Heart left ventricle (tissue), 16 donors: Measurements from ENCODE around the gene DOCK9. TPM values are rescaled to one million over a fixed set of nuclear protein-coding genes. Genes with fewer than 3 reads are reported as not detected.
A peak's percentile ranks its signal among the peaks of the same experiment; 100 is the strongest.

Experiments
- ATAC-seq, 4 donors: fragments of 200-7000 bp; cut with Tn5 transposase; one replicate each; pipeline ENCODE4 v1.9.1; 2020 to 2022; ENCODE audit warnings: moderate library complexity in 4 of 4, mild to moderate bottlenecking in 3 of 4, moderate number of reproducible peaks in 1 of 4
- DNase-seq, 5 donors: peaks; one replicate each; pipeline ENCODE4 v3.0.0-alpha.2; 2020
- H3K27ac ChIP-seq, 12 donors: fragments of 200-600 bp; sonication (generic) in 4 of 12; one replicate each; pipeline versions ENCODE4 v1.5.0 to v1.8.0; 2016 to 2022; ENCODE audit warnings: mild to moderate bottlenecking in 2 of 12
- H3K27me3 ChIP-seq, 9 donors: fragments of 200-600 bp; sonication (generic) in 2 of 9; one replicate each; pipeline versions ENCODE4 v1.5.1 to v1.8.0; 2016 to 2022; ENCODE audit warnings: mild to moderate bottlenecking in 3 of 9
- H3K36me3 ChIP-seq, 9 donors: fragments of 200-600 bp; sonication (generic) in 2 of 9; one replicate each; pipeline versions ENCODE4 v1.5.0 to v1.8.0; 2018 to 2022; ENCODE audit warnings: mild to moderate bottlenecking in 2 of 9
- H3K4me1 ChIP-seq, 12 donors: fragments of 200-600 bp; sonication (generic) in 4 of 12; one replicate each; pipeline versions ENCODE4 v1.5.0 to v1.8.0; 2016 to 2022; ENCODE audit warnings: mild to moderate bottlenecking in 3 of 12
- H3K4me3 ChIP-seq, 12 donors: fragments of 200-600 bp; sonication (generic) in 4 of 12; one replicate each; pipeline versions ENCODE4 v1.5.0 to v1.8.0; 2017 to 2022; ENCODE audit warnings: mild to moderate bottlenecking in 9 of 12, moderate library complexity in 4 of 12
- H3K9me3 ChIP-seq, 12 donors: fragments of 200-600 bp; sonication (generic) in 4 of 12; one replicate each; pipeline versions ENCODE4 v1.5.0 to v1.8.0; 2016 to 2022; ENCODE audit warnings: mild to moderate bottlenecking in 1 of 12
- POLR2A ChIP-seq, 2 donors: fragments of 450-650 bp; IDR thresholded peaks; one replicate each; pipeline ENCODE4 v1.6.1; 2017; ENCODE audit warnings: antibody characterized with exemption in 2 of 2, mild to moderate bottlenecking in 2 of 2, moderate library complexity in 2 of 2
- WGBS, 4 donors: extraction: QIAGEN DNeasy Blood & Tissue Kit in 2 of 4; methylation state at CpG; one replicate each; pipeline versions ENCODE4 v1.1.5 to v1.1.7; 2013 to 2018; 5-methylcytosine and 5-hydroxymethylcytosine counted together
- intact Hi-C, 10 donors: fragments of 100-400 bp; cut with DNase I; formaldehyde crosslinking; loops; one replicate each; pipeline versions ENCODE4 v1.11.1 to v1.14.2; 2022
- polyA plus RNA-seq, 2 donors: library from polyadenylated mRNA; stranded (reverse); fragments of 200-250 nt; gene quantifications; one replicate each; pipeline ENCODE4 v1.2.3, GENCODE V29; 2013
- total RNA-seq, 9 donors: library from RNA; depleted of rRNA in 2 of 9; stranded (reverse); fragments of >200 nt in 2 of 9; fragmentation: NEBNext Ultra II Directional in 3 of 9; extraction: Animal tissue kit (Norgen Biotek cat#: 25700) in 3 of 9; gene quantifications; one replicate each; pipeline versions ENCODE4 v1.1.0 to v1.2.4, GENCODE V29; 2016 to 2023
- TF ChIP-seq, protein P1 (sequence below), 12 donors: fragments of 200-600 bp; sonication (generic) in 4 of 12; IDR thresholded peaks; one replicate each; pipeline versions ENCODE4 v1.5.0 to v1.8.0; 2018 to 2022; ENCODE audit warnings: antibody characterized with exemption in 12 of 12, mild to moderate bottlenecking in 5 of 12
- donor health status: ischemic (EF 13 %, LVEDD 7.1; RV severe dilation, severe dysfunction).
- donor health status: healthy with polysubstance abuse.
- donor health status: DM: no; HTN: yes; CAD: no.
- donor health status: DM: no; HTN: no; CAD: no.
- donor health status: ischemic (EF 25% LVEDD 6.9; RV normal size, moderate dysfunction).
- donor health status: ischemic (EF 25% LVEDD 5.7; RV mildly dilated, moderate dysfunction).
- donor health status: healthy.
- donor health status: DM: yes; HTN: yes; CAD: no.
- donor health status: ischemic (EF 35%, LVEDD 5.7; RV mildly dilated, moderate dysfunction).
- donor health status: nonischemic (EF 11% LVEDD 7.7; RV severe dilation, severe dysfunction).
- donor health status: DM: yes; HTN: yes; CAD: no.
- donor health status: PGD.
- donor health status: ischemic (EF 29% LVEDD 5.4; RV normal size, mild dysfunction).
- donor health status: nonischemic (EF 23%, LVEDD 6.1; RV moderate dilation, normal function).

The DOCK9 gene
- total and polyA plus RNA-seq, 11 donors: 21.4 to 128 (median 45.2) TPM

DNA sequence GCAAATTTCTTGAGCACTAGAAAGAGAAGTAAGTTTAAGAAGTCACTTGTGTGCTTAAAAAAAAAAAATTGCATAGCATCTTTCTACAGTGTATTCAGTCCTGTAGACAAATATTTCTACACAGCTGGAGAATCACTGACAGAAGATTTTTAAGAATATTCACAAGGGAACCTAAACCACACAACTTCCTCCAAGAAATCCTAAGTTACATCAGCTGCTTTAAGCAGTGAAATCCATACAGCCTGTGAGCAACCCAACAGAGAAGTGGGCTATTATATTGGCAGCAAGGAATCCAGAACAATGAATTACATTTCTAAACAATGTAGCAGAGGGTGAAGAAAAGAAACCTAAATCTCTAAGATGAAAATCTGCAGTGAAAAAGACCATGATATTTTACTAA lies 1.5 kb downstream of the DOCK9 start:
- ATAC-seq: peak in 1 of 4 donors; percentile 27
- H3K4me3 ChIP-seq: peak overlapping the region; percentile 18 to 76 (median 57)
- H3K27me3 ChIP-seq: peaks cover 0 to 13% (median 0%) of the 10 kb centered on the region in 9 donors
- no peak for TF ChIP-seq POLR2A (IDR thresholded peaks at IDR 0.05)
- TF ChIP-seq, protein P1, sequence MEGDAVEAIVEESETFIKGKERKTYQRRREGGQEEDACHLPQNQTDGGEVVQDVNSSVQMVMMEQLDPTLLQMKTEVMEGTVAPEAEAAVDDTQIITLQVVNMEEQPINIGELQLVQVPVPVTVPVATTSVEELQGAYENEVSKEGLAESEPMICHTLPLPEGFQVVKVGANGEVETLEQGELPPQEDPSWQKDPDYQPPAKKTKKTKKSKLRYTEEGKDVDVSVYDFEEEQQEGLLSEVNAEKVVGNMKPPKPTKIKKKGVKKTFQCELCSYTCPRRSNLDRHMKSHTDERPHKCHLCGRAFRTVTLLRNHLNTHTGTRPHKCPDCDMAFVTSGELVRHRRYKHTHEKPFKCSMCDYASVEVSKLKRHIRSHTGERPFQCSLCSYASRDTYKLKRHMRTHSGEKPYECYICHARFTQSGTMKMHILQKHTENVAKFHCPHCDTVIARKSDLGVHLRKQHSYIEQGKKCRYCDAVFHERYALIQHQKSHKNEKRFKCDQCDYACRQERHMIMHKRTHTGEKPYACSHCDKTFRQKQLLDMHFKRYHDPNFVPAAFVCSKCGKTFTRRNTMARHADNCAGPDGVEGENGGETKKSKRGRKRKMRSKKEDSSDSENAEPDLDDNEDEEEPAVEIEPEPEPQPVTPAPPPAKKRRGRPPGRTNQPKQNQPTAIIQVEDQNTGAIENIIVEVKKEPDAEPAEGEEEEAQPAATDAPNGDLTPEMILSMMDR (IDR thresholded peaks at IDR 0.05): no peak
- H3K36me3 ChIP-seq: no peaks in the 10 kb centered on the region
- intact Hi-C loops: loop anchor here in 7 of 10 donors (2.0 to 10.0 kb wide), 6 partner anchors 51 to 62 kb away; no protein-coding TSS in a partner anchor
- DNase-seq: no peak
- H3K4me1 ChIP-seq: peaks cover 0 to 73% (median 38%) of the 10 kb centered on the region in 12 donors
- no peaks in the 10 kb centered on the region for H3K9me3 ChIP-seq
- H3K27ac ChIP-seq: peak overlapping the region; percentile 50 to 84 (median 74)

DNA sequence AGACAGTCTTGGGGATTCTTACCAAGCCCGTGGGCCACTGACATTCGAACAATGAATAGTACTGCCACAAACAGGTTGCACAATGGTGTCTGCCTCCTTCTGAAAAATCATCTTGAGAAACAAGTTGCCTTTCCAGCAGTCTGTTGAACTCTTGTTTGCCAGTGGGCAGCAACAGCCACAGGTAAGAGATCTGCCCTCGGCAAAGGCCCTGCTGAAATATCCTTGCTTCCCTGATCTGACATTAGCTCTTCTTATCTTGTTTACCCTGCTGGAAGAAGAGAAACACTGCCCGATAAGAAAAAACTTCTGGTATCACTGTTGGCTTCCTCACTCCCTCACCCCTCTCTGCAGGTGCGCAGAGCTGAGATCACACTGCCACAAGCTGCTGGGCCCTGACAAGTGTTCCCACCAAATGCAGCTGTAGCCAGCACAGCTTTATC lies 2.0 kb downstream of the DOCK9 start:
- DNase-seq (no peak), ATAC-seq (no peak)
- peaks cover 0 to 13% (median 0%) of the 10 kb centered on the region in 9 donors for H3K27me3 ChIP-seq
- 27 to 49% (median 42%) methylated on average over 5 of the region's 5 CpGs for WGBS, 4 donors
- H3K4me1 ChIP-seq: peaks cover 0 to 75% (median 41%) of the 10 kb centered on the region in 12 donors
- TF ChIP-seq, protein P1 (IDR thresholded peaks at IDR 0.05): no peak
- TF ChIP-seq POLR2A (IDR thresholded peaks at IDR 0.05): no peak
- no peaks in the 10 kb centered on the region for H3K36me3 ChIP-seq
- intact Hi-C loops: loop anchor here in 7 of 10 donors (2.0 to 10.0 kb wide), 6 partner anchors 51 to 61 kb away; no protein-coding TSS in a partner anchor
- peak overlapping the region; percentile 50 to 84 (median 74) for H3K27ac ChIP-seq
- H3K9me3 ChIP-seq: no peaks in the 10 kb centered on the region
- peak overlapping the region; percentile 18 to 76 (median 57) for H3K4me3 ChIP-seq

DNA sequence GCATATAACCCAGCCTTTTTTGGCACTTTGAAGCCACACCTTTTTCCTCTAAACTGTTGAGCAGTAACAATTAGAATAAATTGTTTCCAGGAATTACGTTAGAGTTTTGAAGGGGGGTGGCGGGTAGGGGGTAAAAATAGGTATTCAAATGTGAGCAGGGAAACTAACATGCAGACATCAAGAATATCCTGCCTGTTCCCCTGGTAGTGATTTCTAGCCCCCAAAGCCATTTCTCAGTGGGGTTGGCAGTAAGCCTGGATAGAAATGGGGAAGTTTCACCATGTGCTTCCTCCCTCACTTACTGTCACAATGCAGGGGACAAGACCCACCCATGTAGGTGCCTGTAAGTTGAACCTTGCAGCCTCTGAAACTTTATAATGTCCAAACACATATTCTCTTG lies 3.8 kb downstream of the DOCK9 start:
- Histone ChIP-seq H3K27me3 (peaks cover 0 to 13% (median 0%) of the 10 kb centered on the region in 9 donors), H3K4me3 (peak overlapping the region in 8 of 12 donors; percentile 16 to 76 (median 58)), H3K4me1 (peaks cover 0 to 88% (median 55%) of the 10 kb centered on the region in 12 donors), H3K9me3 (no peaks in the 10 kb centered on the region), H3K36me3 (no peaks in the 10 kb centered on the region), H3K27ac (peak overlapping the region; percentile 59 to 85 (median 76))
- ATAC-seq: peak in 2 of 4 donors; percentile 11 to 53
- WGBS, 4 donors: 38 to 52% (median 44%) methylated on average over 2 of the region's 2 CpGs
- peak in 1 of 2 donors; percentile 43 for TF ChIP-seq POLR2A (IDR thresholded peaks at IDR 0.05)
- TF ChIP-seq, protein P1 (IDR thresholded peaks at IDR 0.05): no peak
- intact Hi-C loops: loop anchor here in 3 of 10 donors (5.0 to 10.0 kb wide), 2 partner anchors 57 to 59 kb away; no protein-coding TSS in a partner anchor
- DNase-seq: peak in 1 of 5 donors; percentile 49

DNA sequence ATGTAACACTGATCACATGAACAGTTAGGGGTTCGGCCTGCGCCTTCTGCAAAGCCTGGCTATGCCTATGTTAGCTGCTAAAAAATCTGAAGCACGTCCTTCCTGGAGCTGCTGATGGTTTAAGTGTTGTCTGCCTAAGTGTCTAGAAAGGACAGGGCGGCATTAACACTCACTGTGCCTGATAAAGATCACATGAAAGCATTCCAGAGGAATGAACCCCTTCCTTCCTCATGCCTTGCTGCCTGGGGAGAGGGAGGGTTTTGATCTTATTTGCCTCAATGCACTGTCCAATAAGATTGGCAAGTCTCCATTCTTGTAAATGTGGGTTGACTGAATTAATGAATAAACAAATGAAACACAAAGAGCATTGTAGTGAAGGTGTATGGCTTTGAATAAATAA lies 5.2 kb downstream of the DOCK9 start:
- peaks cover 0 to 7% (median 0%) of the 10 kb centered on the region in 9 donors for H3K27me3 ChIP-seq
- TF ChIP-seq, protein P1 (IDR thresholded peaks at IDR 0.05): no peak
- TF ChIP-seq POLR2A (IDR thresholded peaks at IDR 0.05): no peak
- H3K4me3 ChIP-seq: peak overlapping the region in 3 of 12 donors; percentile 3 to 14 (median 6)
- ATAC-seq: no peak
- no peaks in the 10 kb centered on the region for H3K36me3 ChIP-seq
- DNase-seq: no peak
- intact Hi-C loops: loop anchor here in 3 of 10 donors (5.0 to 10.0 kb wide), 2 partner anchors 55 to 58 kb away; no protein-coding TSS in a partner anchor
- 44 to 75% (median 50%) methylated on average over 4 of the region's 4 CpGs for WGBS, 4 donors
- H3K9me3 ChIP-seq: no peaks in the 10 kb centered on the region
- H3K4me1 ChIP-seq: peaks cover 0 to 83% (median 51%) of the 10 kb centered on the region in 12 donors
- H3K27ac ChIP-seq: peak overlapping the region in 11 of 12 donors; percentile 48 to 84 (median 74)
